Activated naive CD8-positive, alpha-beta T cell treated with anti-CD3 and anti-CD28 coated beads, Interleukin-2, amount 50 U/mL, for 24 hours (primary cell): Measurements from ENCODE around the gene STPG4.
"Not testable (repeated sequence)": the region's sequence is repeated elsewhere in the genome, so short reads cannot be mapped to it uniquely, and the experiment has no call there.

Experiments
- ATAC-seq: fragments of 150-1000 bp; cut with Tn5 transposase; one replicate; pipeline ENCODE4 v1.10.0; 2021
- DNase-seq: peaks from one replicate; pipeline ENCODE4 v3.0.0; 2021
- H3K27ac Mint-ChIP-seq: one replicate; pipeline ENCODE4 v1.8.0; 2021; ENCODE audit warnings: mild to moderate bottlenecking, mixed read lengths
- H3K27me3 Mint-ChIP-seq: one replicate; pipeline ENCODE4 v1.8.0; 2021; ENCODE audit warnings: mixed read lengths
- H3K36me3 Mint-ChIP-seq: one replicate; pipeline ENCODE4 v1.8.0; 2021; ENCODE audit warnings: low read depth, mixed read lengths
- H3K4me1 Mint-ChIP-seq: one replicate; pipeline ENCODE4 v1.8.0; 2021; ENCODE audit warnings: mixed read lengths
- H3K4me3 Mint-ChIP-seq: one replicate; pipeline ENCODE4 v1.8.0; 2021; ENCODE audit warnings: mild to moderate bottlenecking, moderate library complexity, mixed read lengths
- H3K9me3 Mint-ChIP-seq: one replicate; pipeline ENCODE4 v1.8.0; 2021; ENCODE audit warnings: mixed read lengths

Gene STPG4

DNA sequence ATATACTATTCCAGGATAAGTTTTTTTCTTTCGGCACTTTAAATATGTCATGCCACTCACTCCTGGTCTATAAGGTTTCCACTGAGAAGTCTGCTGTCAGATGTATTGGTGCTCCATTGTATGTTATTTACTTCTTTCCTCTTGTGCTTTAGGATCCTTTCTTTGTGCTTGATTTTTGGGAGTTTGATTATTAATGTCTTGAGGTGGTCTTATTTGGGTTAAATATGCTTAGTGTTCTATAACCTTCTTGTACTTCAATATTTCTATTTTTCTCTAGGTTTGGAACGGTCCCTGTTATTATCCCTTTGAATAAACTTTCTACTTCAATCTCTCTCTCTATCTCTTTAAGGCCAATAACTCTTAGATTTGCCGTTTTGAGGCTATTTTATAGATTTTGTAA is 28.3 kb downstream of the STPG4 start:
- ATAC-seq, result no peak
- Mint-ChIP-seq H3K4me3 (no peak overlapping the region), H3K9me3 (no peaks in the 10 kb centered on the region), H3K27ac (no peak overlapping the region), H3K4me1 (no peaks in the 10 kb centered on the region), H3K36me3 (no peaks in the 10 kb centered on the region), H3K27me3 (no peaks in the 10 kb centered on the region)
- DNase-seq, result no peak

DNA sequence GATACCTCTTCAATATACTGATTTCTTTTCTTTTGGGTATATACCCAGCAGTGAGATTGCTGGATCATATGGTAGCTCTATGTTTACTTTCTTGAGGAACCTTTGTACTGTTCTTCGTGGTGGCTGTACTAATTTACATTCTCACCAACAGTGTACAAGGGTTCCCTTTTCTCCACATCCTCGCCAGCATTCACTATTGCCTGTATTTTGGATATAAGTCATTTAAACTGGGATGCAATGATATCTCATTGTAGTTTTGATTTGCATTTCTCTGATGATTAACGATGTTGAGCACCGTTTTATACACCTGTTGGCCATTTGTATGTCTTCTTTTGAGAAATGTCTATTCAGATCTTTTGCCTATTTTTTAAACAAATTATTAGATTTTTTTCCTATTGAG is 30.4 kb downstream of the STPG4 start:
- not testable (repeated sequence) for H3K27ac Mint-ChIP-seq, ATAC-seq, H3K4me1 Mint-ChIP-seq, H3K27me3 Mint-ChIP-seq, DNase-seq, H3K9me3 Mint-ChIP-seq, H3K4me3 Mint-ChIP-seq, H3K36me3 Mint-ChIP-seq

DNA sequence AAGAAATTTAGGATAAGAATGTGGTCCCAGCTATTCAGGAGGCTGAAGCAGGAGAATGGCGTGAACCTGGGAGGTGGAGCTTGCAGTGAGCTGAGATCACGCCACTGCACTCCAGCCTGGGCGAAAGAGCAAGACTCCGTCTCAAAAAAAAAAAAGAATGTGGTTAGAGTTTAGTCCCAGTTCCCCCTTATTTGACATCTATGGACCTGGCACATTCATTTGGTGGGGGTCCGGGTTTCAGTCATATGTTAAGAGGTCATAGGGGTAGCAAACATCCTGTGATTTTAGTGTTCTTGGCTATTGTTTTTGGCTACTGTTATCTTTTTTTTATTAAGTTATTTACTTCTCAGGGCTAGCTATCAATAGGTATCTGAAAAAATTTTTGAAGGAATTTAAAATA is 34.7 kb downstream of the STPG4 start:
- not testable (repeated sequence) for H3K4me3 Mint-ChIP-seq, DNase-seq, H3K36me3 Mint-ChIP-seq, H3K27me3 Mint-ChIP-seq, ATAC-seq, H3K4me1 Mint-ChIP-seq, H3K9me3 Mint-ChIP-seq, H3K27ac Mint-ChIP-seq

DNA sequence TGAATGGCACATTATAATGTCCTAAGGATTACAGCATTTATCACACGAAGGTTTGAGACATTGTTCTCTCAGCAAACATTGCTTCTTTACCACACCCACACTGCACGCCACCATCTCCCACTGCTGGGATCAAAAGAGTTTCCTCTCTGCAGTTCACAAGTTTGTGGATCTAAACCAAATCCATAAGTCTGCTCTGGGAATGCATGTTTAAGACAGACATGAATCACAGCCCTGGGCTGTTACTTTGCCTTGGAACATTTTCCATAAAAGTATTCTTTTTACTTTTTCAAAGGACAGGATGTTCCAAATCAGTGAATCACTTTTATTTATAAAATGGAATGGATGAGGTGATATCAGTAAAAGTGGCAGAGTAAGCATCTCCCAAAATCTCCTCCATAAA is 36.1 kb downstream of the STPG4 start:
- no peak overlapping the region for H3K27ac Mint-ChIP-seq
- no peak overlapping the region for H3K4me3 Mint-ChIP-seq
- no peak for DNase-seq
- no peaks in the 10 kb centered on the region for H3K4me1 Mint-ChIP-seq
- ATAC-seq, result no peak
- H3K9me3 Mint-ChIP-seq, result no peaks in the 10 kb centered on the region
- no peaks in the 10 kb centered on the region for H3K27me3 Mint-ChIP-seq
- no peaks in the 10 kb centered on the region for H3K36me3 Mint-ChIP-seq

DNA sequence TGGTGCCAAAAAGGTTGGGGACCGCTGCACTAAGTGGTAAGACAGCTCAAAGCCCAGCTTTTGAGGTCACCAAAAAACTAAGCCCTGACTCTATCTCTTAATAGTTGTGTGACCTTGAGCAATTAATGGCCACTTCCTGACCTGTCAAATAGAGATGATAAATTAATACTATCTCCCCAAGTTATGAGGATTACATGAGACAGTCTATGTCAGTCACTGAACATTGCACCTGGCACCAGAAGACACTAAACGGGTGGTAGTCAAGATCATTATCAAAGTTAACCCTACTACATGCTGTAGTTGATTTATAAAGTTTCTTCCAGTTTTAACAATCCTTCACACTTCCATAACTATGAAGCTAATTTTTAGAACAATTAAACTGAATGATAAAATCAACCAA is 36.5 kb downstream of the STPG4 start:
- Mint-ChIP-seq H3K27me3 (no peaks in the 10 kb centered on the region), H3K9me3 (no peaks in the 10 kb centered on the region), H3K4me3 (no peak overlapping the region), H3K4me1 (no peaks in the 10 kb centered on the region), H3K36me3 (no peaks in the 10 kb centered on the region), H3K27ac (no peak overlapping the region)
- ATAC-seq (no peak), DNase-seq (no peak)

DNA sequence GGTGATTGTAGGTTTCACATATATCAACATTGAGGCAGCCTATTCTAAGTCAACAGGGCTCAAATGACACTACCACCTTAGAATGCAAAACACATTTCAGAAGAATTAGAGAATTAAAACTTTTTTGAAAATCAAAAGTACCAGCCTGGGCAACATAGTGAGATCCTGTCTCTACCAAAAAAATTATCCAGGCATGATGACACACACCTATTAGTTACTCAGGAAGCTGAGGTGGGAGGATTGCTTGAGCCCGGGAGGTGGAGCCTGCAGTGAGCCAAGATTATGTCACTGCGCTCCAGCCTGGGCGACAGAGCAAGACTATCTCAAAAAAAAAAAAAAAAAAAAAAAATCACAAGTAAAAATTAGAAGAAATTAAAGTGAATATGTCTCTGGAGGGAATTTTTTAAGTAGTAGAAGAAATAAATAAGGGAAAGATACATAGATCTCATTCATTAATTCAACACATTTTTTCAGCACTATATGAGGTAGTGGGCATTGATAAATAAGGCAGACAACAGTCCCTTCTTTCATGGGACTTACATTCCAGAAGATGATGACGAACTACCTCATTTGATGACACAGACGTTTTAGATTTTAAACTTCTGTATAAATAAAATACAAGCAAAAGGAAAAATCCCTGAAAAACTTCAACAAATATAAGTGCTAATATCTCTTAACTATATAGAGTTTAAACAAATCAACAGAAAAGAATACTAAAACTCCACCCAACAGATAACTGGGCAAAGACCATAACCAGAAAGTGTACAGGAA is 42.3 kb downstream of the STPG4 start:
- H3K27ac Mint-ChIP-seq, result no peak overlapping the region
- ATAC-seq (no peak), DNase-seq (no peak)
- H3K9me3 Mint-ChIP-seq, result no peaks in the 10 kb centered on the region
- no peaks in the 10 kb centered on the region for H3K4me1 Mint-ChIP-seq
- H3K36me3 Mint-ChIP-seq, result no peaks in the 10 kb centered on the region
- H3K4me3 Mint-ChIP-seq, result no peak overlapping the region
- no peaks in the 10 kb centered on the region for H3K27me3 Mint-ChIP-seq

DNA sequence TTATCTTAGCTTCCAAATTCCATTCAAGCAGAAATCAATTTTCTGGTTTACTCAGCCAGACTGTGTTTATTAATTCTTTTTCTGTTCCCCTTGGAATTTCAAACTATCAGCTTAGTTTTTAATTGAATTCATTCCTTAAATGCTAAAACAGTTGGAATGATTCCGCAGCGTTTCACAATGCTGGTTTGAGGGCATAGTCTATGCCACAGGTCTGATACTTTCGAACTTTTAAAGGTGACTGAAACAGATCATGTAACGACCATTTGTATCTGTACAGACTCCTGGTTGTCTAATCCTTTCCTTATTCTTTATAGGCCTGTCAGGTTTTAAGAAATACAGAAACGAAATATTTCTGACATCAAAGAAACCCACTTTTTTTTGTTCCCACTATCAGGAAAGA is 45.4 kb downstream of the STPG4 start:
- no peaks in the 10 kb centered on the region for H3K4me1 Mint-ChIP-seq
- DNase-seq (no peak), ATAC-seq (no peak)
- no peak overlapping the region for H3K4me3 Mint-ChIP-seq
- H3K27ac Mint-ChIP-seq, result no peak overlapping the region
- H3K36me3 Mint-ChIP-seq, result no peaks in the 10 kb centered on the region
- no peaks in the 10 kb centered on the region for H3K27me3 Mint-ChIP-seq
- H3K9me3 Mint-ChIP-seq, result no peaks in the 10 kb centered on the region

DNA sequence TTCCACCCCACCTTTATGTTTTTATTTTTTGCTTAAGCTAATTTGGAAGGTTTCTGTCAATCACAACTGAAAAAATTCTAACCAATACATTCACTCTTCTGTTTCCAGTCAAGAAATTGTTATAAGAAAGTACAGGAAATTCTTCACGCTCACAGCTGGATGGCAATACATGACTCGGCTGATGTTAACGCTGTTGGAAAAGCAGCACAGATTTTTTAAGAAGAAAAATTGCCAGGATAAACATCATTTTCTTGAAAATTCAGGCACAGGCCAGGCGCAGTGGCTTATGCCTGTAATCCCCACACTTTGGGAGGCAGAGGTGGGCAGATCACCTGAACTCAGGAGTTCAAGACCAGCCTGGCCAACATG is 46.1 kb downstream of the STPG4 start:
- Mint-ChIP-seq H3K36me3 (no peaks in the 10 kb centered on the region), H3K27me3 (no peaks in the 10 kb centered on the region), H3K9me3 (no peaks in the 10 kb centered on the region), H3K27ac (no peak overlapping the region), H3K4me3 (no peak overlapping the region), H3K4me1 (no peaks in the 10 kb centered on the region)
- no peak for DNase-seq
- no peak for ATAC-seq

DNA sequence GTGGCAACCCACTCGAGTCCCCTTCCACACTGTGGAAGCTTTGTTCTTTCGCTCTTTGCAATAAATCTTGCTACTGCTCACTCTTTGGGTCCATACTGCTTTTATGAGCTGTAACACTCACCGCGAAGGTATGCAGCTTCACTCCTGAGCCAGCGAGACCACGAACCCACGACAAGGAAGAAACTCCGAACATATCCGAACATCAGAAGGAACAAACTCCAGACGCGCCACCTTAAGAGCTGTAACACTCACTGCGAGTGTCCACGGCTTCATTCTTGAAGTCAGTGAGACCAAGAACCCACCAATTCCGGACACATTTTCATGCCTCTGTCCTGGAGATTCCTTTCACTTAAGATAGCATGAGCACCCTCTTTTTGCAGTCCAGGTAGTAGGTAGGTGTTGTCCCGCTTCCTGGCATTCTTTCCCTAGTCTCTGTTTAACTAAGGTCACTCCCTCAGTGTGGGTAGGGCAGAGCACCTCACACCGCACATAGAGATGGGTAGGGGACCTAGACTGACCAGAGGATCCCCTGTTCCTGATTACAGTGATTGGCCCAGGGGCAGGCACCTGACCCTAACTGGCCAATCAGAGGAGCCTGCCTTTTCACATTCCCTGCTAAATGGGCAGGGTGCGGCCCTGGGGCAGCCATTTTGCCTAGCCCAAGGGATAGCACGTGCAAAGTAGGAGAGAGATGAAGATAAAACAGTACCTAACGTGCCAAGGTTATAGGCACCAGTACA is 46.7 kb downstream of the STPG4 start:
- H3K27ac Mint-ChIP-seq, H3K9me3 Mint-ChIP-seq, H3K4me3 Mint-ChIP-seq, H3K27me3 Mint-ChIP-seq, DNase-seq, H3K4me1 Mint-ChIP-seq, H3K36me3 Mint-ChIP-seq, ATAC-seq: not testable (repeated sequence)

DNA sequence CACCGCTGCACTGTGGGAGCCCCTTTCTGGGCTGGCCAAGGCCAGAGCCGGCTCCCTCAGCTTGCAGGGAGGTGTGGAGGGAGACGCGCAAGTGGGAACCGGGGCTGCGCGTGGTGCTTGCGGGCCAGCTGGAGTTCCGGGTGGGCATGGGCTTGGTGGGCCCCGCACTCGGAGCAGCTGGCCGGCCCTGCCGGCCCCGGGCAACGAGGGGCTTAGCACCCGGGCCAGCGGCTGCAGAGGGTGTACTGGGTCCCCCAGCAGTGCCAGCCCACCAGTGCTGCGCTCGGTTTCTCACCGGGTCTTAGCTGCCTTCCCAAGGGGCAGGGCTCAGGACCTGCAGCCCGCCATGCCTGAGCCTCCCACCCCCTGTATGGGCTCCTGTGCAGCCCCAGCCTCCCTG is 47.9 kb downstream of the STPG4 start:
- ATAC-seq, DNase-seq, H3K4me1 Mint-ChIP-seq, H3K27me3 Mint-ChIP-seq, H3K4me3 Mint-ChIP-seq, H3K36me3 Mint-ChIP-seq, H3K27ac Mint-ChIP-seq, H3K9me3 Mint-ChIP-seq: not testable (repeated sequence)

DNA sequence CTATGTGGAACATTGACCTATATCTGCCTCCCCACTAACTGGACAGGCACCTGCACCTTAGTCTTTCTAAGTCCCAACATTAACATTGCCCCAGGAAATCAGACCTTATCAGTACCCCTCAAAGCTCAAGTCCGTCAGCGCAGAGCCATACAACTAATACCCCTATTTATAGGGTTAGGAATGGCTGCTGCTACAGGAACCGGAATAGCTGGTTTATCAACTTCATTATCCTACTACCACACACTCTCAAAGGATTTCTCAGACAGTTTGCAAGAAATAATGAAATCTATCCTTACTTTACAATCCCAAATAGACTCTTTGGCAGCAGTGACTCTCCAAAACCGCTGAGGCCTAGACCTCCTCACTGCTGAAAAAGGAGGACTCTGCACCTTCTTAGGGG is 48.9 kb downstream of the STPG4 start:
- DNase-seq, H3K27ac Mint-ChIP-seq, H3K36me3 Mint-ChIP-seq, ATAC-seq, H3K27me3 Mint-ChIP-seq, H3K4me1 Mint-ChIP-seq, H3K9me3 Mint-ChIP-seq, H3K4me3 Mint-ChIP-seq: not testable (repeated sequence)

DNA sequence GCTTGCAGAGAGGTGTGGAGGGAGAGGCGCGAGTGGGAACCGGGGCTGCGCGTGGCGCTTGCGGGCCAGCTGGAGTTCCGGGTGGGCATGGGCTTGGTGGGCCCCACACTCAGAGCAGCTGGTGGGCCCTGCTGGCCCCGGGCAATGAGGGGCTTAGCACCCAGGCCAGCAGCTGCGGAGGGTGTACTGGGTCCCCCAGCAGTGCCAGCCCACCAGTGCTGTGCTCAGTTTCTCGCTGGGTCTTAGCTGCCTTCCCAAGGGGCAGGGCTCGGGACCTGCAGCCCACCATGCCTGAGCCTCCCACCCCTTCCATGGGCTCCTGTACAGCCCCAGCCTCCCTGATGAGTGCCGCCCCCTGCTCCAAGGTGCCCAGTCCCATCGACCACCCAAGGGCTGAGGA is 55.4 kb downstream of the STPG4 start:
- H3K4me3 Mint-ChIP-seq, H3K9me3 Mint-ChIP-seq, H3K4me1 Mint-ChIP-seq, H3K27me3 Mint-ChIP-seq, H3K36me3 Mint-ChIP-seq, ATAC-seq, DNase-seq, H3K27ac Mint-ChIP-seq: not testable (repeated sequence)

DNA sequence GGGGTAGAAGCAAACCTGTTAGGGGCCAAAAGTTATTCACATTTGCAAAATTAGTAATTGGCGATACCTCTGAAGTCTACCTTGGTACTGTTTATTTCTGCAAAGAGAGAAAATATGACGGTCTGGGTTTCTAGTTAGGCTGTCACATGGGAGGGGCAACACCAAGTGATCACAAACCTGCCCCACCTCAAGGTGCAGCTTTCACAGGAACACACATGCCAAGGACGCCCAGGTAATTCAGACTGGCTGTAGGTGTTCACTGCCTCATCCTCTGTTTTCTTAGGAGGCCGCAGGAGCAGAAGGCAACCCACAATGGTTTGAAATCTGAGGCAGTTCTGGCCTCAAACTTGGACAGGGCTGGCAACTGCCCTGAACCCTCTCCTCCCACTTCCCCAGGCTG is 56.2 kb downstream of the STPG4 start:
- DNase-seq (no peak), ATAC-seq (no peak)
- Mint-ChIP-seq H3K9me3 (no peaks in the 10 kb centered on the region), H3K27ac (no peak overlapping the region), H3K36me3 (no peaks in the 10 kb centered on the region), H3K27me3 (no peaks in the 10 kb centered on the region), H3K4me3 (no peak overlapping the region), H3K4me1 (no peaks in the 10 kb centered on the region)

DNA sequence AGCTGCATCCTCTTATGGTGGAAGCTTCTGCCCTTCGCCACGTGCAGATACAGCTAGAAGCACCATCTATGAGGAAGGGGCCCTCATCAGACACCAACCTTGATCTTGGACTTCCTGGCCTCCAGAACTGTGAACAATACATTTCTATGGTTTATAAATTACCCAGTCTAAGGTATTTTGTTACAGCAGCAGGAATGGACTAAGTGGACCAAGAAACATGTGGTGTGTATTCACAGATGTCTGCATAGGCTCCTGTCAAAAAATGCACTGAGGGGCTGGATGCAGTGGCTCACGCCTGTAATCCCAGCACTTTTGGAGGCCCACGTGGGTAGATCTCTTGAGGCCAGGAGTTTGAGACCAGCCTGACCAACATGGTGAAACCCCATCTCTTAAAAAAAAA is 57.5 kb downstream of the STPG4 start:
- H3K36me3 Mint-ChIP-seq, result no peaks in the 10 kb centered on the region
- H3K9me3 Mint-ChIP-seq, result no peaks in the 10 kb centered on the region
- H3K27ac Mint-ChIP-seq, result no peak overlapping the region
- no peak overlapping the region for H3K4me3 Mint-ChIP-seq
- no peaks in the 10 kb centered on the region for H3K4me1 Mint-ChIP-seq
- DNase-seq (no peak), ATAC-seq (no peak)
- no peaks in the 10 kb centered on the region for H3K27me3 Mint-ChIP-seq

DNA sequence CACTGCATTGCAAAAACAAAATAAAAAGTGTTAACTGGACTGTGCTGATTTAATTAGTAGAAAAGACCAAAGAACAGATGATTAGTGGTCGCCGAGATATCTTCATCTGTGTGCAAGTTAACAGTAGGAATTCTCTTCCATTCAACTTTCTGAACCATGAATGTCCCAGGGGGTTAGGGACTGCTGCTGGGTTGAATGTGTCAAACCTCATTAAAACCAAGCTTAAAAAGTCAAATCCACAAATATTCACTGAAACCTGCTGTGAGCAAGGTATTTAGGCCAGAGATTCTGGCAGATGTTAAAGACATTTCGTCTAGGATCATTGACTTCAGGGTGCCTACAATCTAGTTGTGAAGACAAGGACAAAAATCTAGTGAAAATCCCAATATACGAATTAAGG is 58.7 kb downstream of the STPG4 start:
- Mint-ChIP-seq H3K4me3 (no peak overlapping the region), H3K9me3 (no peaks in the 10 kb centered on the region), H3K36me3 (no peaks in the 10 kb centered on the region), H3K4me1 (no peaks in the 10 kb centered on the region), H3K27me3 (no peaks in the 10 kb centered on the region), H3K27ac (no peak overlapping the region)
- DNase-seq (no peak), ATAC-seq (no peak)
